ENCODE measurements around the gene SLC25A13.

SLC25A13 gene

GRCh38 chr7:96076350-96076707, 245.6 kb downstream of the SLC25A13 start:
- no peak for DNase-seq

GRCh38 chr7:96075510-96076349, 246.2 kb downstream of the SLC25A13 start:
- DNase-seq = peak; percentile 52

GRCh38 chr7:96074871-96075270, 247.0 kb downstream of the SLC25A13 start:
- no peak for DNase-seq

Measured in NCI-H1436 treated with DMSO at 0.1 percent for 48 hours (cell line).